GM19397 (cell line): Measurements from ENCODE around the gene VPS35L.
A peak's percentile ranks its signal among the peaks of the same experiment; 100 is the strongest.
"Not testable (repeated sequence)": the region's sequence is repeated elsewhere in the genome, so short reads cannot be mapped to it uniquely, and the experiment has no call there.

Source experiments
- ATAC-seq: cut with Tn5 transposase; IDR thresholded peaks from one replicate; pipeline ENCODE4 v1.9.1; 2021; ENCODE audit warnings: mild to moderate bottlenecking, moderate library complexity; ENCODE audit not compliant: unreplicated experiment

Gene VPS35L

DNA sequence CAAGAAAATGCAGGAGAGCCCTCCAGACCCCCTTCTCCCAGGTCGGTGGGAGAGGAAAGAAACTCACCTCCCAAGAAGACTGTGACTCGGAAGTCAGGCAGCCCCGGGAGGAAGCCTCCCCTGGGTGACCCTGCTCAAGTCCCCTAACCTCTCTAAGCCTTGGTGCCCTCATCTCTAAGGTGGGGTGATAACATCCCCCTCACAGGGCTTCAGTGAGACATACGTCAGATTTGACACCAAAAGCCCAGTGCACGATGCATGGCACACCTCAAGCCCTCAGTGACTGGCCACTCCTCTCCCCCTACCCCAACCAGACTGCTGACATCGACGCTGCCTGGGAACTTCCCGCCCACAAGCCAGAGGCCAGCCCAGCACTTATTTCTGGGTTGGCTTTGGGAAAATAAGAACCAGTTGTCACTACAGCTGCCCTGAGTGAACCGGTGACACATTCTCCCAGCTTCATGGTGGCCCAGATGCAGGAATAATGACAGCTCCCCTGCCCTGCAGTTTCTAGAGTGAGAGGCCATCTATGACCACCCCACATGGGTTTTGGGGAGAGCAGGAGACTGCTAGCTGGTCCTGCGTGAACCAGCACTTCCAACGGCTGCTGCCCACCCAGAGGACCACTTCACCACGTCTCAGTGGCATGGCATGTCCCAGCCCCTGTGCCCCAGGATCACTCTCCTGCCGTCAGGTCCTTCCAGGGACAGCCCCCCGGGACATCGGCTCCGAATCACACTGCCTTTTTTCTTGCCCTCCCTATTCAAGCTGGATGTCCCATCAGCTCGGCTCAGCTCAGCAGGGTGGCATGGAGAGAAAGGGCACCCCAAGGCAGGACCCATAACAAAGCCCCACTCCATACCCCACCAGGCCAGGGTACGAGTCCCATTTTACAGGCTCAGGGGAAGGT lies 153.0 kb downstream of the VPS35L start:
- ATAC-seq = no peak

DNA sequence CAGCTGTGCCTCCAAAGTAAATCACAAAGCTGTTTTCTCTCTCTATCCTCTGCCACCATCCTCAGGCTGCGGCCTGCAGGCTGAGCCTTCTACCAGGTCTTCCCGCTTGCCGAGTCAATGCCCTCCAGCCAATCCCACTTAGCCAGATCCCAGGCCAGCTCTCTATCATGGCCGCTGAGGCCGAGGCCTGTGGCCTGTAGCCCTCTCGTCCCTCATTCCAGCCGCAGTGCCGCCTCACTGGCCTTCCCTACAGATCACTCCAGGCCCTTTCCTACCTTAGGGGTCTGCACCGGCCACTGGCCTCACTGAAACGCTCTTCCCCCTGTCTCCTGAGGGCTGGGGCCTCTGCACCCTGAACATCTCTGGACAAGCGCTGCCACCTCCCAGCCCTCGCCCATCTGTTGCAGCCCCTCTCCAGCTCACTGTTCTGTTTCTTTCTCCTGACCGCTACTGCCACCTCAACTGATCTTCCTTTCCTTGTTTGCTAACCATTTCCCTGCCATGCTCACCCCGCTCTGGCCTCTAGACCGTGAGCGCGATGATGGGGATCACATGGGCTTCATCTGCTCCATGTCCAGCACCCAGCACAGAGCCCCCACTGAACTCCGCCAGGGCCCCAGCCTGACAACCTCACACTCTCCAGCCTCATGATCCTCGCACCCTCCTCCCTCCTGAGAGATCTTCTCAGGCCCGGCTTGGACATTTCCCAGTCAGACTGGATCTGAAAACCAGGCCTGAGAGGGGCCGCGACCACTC lies 154.1 kb downstream of the VPS35L start:
- no peak for ATAC-seq

GRCh38 chr16:19710191-19710908 lies 154.8 kb downstream of the VPS35L start:
- ATAC-seq = no peak

DNA sequence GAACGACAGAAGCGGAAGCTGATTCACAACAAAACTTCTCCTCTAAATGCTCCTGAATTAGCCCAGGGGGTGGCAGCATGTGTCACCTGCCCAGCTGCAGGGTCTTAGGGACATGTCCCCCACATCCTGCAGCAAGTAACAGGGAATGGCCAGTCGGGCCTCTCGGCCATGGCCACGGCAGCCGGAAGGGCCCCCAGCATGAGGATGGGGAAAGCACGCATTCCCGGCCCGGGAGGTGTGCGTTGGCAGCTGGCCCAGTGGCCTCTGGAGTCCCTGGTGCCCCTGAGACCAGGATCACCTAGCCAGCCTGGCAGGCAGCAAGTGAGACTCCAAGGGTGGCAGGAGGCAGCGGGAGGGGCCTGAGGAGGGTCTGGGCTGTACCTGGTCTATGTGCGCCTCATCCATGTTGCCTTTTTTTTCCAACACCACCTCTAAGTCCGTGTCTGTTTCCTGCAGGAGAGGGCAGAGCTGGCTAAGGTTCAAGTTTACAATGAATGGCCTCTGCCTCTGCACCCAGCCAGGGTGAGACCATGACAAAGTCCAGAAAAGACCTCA lies 155.6 kb downstream of the VPS35L start:
- ATAC-seq = no peak

GRCh38 chr16:19711643-19712042 lies 156.1 kb downstream of the VPS35L start:
- no peak for ATAC-seq

- no peak for ATAC-seq
Observed at GRCh38 chr16:19712418-19713058, 157.0 kb downstream of the VPS35L start.

DNA sequence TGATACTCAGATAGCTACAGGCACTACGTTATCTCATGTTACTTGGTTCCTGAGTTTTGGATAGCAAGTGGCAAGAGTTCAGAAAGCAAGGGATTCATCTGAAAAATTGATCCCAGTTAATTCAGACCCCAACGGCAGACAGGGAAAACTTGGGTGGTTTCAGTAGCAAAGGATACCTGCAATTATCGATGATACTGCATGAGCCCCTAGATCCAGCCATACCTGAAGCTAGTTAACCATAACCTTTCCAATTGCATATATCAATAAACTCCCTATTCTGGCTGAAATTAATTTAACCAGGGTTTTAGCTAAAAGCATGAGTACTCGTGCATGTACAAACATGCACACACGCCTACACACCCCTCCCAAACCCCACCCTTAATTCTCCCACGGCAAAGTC lies 158.2 kb downstream of the VPS35L start:
- no peak for ATAC-seq

DNA sequence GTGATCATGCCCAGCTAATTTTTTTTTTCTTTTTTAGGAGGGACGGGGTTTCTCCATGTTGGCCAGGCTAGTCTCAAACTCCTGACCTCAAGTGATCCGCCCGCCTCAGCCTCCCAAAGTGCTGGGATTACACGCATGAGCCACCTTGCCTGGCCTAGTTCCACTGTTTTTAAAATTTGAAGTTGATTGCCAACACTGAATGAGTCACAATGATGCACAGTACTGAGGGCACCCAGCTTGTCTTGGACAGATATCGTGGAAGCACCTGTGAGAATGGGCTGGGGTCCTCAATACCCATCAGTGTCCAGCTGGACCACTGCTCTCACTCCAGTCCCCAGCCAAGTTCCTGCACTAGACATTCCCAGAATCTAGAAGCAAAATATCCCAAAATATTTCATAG lies 160.1 kb downstream of the VPS35L start:
- no peak for ATAC-seq

DNA sequence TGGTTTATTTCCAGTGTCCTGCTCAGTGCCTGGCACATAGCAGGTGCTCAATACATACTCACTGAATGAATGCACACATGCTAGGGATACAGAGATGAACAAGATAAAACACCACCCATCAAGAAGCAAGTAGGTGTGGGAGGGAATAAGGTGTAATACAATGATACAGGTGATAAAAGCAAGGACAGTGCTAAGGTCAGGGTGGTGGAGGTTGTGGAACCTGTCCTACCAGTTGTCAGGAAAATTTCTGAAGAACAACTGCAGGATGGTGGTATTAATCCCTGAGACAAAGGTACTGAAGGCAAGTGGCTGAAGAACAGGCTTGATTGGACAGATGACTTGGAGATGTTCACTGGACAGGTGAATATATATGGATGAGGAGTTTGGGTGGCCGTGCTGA lies 160.7 kb downstream of the VPS35L start:
- no peak for ATAC-seq

- not testable (repeated sequence) for ATAC-seq
Observed at GRCh38 chr16:19716728-19717127, 161.2 kb downstream of the VPS35L start.

DNA sequence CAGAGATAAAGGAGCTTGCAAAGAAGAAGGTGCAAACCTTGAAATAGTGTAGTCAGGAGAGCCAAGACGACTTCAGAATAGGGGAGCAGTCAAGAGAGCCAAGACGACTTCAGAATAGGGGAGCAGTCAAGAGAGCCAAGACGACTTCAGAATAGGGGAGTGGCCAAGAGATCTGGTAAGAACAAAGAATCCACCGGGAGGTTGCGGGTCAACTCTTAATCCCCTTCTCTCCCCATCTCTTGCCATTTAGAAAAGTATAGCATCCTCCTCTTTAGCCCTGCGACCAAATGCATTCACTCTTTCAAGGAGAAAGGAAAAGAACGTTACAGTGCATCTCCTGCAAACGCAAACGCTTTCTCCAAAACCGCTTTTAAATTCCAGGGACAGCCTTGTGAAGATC lies 161.8 kb downstream of the VPS35L start:
- no peak for ATAC-seq

DNA sequence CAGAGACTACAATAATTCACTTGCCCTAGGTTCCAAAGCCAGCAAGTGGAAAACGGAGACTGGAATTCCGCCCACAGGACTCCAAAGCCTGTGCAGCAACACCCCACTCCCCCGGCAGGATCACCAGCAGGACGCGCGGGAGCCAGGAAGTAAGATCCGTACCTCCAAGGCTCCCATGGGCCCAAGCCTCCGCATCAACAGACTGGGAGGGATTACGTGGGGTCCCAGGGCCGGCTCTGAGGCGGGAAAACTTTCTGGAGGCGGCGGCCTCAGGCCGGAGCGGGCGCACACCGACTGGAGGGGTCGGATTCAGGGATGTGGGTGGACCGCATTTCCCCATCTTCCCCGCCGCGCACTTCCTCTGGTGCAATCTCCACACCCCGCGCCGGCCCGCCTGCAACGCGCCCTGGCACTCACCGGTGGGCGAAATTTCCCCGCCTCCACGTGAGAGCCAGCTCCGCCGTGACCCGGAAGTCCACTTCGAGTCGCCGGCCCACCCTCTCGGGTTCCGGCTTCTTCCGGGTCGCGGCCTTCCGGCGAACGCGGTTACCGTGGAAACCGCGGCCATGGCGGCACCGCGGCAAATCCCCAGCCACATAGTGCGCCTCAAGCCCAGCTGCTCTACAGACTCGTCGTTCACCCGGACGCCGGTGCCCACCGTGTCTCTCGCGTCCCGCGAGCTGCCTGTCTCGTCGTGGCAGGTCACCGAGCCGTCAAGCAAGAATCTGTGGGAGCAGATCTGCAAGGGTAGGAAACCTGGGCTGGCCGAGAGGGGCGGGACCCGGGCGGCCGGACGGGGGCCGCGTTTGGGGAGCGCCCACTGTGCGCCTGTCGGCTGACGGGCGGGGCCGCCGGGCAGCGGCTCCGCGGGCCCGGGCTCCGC lies 162.5 kb downstream of the VPS35L start, which contains the start of the genes IQCK and KNOP1:
TSS of gene IQCK (plus strand) at position 531 of the 883 bp plus-strand sequence. CDS start at position 567, 36 bp downstream.
TSS of gene KNOP1 (minus strand) at position 487 of the 883 bp plus-strand sequence. CDS start 3,192 bp downstream, outside the sequence.
- peak; percentile 98 for ATAC-seq

DNA sequence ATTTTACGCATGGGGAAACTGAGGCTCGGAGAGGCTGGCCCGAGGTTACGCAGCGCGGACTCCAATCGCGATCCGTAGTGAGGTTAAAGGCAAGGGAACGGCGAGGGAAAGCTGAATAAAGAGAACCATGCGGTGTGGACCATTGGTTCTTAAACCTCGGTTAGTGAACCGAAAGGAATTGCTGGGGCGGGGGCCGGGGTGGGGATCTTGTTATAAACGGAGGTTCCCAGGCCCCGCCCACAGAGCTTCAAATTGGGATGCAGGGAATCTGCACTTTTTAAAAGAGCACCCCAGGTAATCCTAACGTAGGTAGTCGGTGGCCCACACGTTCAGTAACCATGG lies 163.1 kb downstream of the VPS35L start:
- no peak for ATAC-seq

DNA sequence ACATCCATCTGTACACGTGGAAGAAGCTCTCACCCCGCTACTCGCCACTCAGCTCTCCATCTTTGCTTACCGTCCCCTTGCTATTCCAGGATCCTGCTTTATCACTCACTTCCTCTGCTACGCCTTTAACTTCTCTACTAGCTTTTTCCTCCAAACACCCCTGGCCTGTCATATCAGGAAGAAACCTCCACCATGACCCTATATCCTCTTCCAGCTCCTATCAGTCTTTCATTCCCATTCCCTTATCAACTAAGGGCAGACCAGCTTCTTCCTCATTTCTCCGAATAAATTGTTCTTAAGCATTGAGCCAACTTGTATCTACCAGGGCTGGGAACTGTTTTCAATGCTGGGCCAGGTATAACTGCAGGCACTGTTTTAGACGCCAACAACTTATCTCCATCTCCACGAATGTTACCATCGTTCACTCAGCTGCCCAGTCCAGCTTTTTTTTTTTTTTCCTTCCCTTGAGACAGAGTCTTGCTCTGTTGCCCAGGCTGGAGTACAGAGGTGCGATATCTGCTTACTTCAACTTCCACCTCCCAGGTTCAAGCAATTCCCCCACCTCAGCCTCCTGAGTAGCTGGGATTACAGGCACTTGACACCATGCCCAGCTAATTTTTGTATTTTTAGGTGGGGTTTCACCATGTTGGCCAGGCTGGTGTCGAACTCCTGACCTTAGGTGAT lies 166.9 kb downstream of the VPS35L start:
- ATAC-seq = no peak

- no peak for ATAC-seq
Observed at GRCh38 chr16:19722981-19723380, 167.5 kb downstream of the VPS35L start.

DNA sequence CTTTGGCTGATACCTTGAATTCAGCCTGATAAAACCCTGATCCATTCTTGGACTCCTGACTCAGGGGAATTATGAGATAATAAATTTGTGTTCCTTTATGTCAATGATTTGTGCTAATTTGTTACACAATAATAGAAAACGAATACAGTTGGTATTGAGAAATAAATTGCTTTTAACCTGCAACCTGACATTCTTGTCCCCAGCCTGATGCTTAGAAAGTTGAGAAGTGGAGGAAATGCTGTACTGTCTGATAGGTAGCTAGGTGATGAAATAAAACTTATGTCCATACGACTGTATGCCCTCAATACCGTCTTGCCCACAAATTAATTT lies 173.1 kb downstream of the VPS35L start:
- no peak for ATAC-seq

- ATAC-seq = no peak
Observed at GRCh38 chr16:19733551-19733950, 178.0 kb downstream of the VPS35L start.

DNA sequence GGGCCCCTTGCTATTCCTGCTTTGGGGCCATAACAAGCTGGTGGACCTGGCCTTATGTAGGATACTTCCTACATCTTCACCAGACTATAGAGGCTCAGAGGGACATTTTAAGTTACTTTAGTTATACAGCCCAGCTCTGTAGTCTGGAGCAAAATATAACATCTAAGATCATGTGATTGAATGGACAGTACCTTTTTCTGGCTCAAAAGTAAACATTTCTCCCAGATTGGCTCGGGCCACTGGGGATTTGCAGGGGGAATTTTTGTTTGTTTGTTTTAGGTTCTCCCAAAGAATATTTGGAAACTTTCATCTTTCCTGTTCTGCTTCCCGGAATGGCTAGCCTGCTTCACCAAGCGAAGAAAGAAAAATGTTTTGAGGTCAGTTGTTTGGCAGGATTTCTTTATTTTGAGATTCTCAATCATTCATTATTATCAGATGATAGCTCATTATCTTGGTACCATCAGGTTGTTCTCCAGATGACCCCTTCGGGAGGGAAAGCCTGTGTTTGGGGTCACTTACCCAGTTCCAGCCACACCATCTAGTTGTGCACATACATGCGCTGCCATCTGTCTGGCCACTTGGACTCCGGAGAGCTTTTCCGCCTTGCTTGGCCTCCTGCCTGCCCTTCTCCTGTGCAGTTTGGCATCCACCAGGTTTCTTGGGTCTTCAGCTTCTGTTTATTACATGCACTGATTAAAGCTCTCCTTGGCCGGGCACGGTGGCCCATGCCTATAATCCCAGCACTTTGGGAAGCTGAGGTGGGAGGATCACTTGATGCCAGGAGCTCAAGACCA lies 179.8 kb downstream of the VPS35L start:
- ATAC-seq = no peak
